Nephron progenitor cell (in vitro differentiated cells): ENCODE measurements around the gene FYN.

ENCODE experiments used
- DNase-seq: peaks from one replicate; pipeline ENCODE4 v3.0.0; 2021
- H3K27ac Mint-ChIP-seq: 2 replicates; pipeline ENCODE4 v1.8.0; 2021; ENCODE audit warnings: mild to moderate bottlenecking, moderate library complexity, mixed read lengths
- H3K27me3 Mint-ChIP-seq: 2 replicates; pipeline ENCODE4 v1.8.0; 2021; ENCODE audit warnings: mild to moderate bottlenecking, low read depth, mixed read lengths; ENCODE audit not compliant: poor library complexity
- H3K36me3 Mint-ChIP-seq: 2 replicates; pipeline ENCODE4 v1.8.0; 2021; ENCODE audit warnings: low read depth, mixed read lengths
- H3K4me1 Mint-ChIP-seq: 2 replicates; pipeline ENCODE4 v1.8.0; 2021; ENCODE audit warnings: mixed read lengths
- H3K4me3 Mint-ChIP-seq: 2 replicates; pipeline ENCODE4 v1.8.0; 2021; ENCODE audit warnings: mild to moderate bottlenecking, moderate library complexity, mixed read lengths
- H3K9me3 Mint-ChIP-seq: 2 replicates; pipeline ENCODE4 v1.8.0; 2021; ENCODE audit warnings: mild to moderate bottlenecking, moderate library complexity, mixed read lengths
- TF ChIP-seq, protein P1 (sequence below): fragments of 200-600 bp; sonication (generic); IDR thresholded peaks from 2 replicates; pipeline ENCODE4 v1.5.0; 2021; ENCODE audit warnings: antibody characterized with exemption

FYN gene

DNA sequence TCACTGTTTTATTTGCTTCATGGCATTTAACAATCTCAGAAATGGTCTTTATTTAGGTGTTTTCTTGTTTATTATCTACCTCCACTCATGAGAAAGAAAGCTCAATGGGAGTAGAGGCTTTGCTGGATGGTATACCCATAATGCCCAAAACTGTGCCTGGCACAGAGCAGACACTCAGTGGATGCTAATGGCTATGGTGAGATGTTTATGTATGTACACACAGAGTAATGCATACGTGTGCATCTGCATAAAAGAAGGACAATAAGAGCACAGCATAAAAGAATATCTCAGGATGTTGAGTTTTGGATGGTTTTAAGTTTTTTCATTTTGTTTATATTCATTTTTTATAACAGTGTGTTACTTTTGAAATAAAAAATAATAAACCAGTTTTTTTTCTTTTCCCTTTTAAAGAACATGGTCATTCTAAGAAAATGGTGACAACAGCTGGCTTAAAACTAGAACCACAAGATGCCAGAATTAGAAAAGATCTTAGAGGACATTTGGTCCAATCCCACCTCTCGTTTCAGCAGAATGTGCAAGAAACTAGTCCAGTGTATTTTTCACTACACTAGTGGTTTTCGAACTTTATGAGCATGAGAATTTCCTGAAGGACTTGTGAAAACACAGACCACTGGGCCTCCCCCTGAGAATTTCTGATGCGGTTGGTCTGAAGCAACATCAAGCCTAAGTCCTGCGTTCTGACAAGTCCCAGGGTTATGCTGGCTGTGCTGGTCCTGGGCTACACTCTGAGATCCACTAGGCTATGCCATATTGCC is 131.9 kb downstream of the FYN start:
- Mint-ChIP-seq H3K36me3 (peaks cover 46% of the 10 kb centered on the region), H3K27me3 (no peaks in the 10 kb centered on the region), H3K27ac (no peak overlapping the region), H3K4me1 (peaks cover 36% of the 10 kb centered on the region), H3K4me3 (no peak overlapping the region), H3K9me3 (no peaks in the 10 kb centered on the region)
- TF ChIP-seq, protein P1, sequence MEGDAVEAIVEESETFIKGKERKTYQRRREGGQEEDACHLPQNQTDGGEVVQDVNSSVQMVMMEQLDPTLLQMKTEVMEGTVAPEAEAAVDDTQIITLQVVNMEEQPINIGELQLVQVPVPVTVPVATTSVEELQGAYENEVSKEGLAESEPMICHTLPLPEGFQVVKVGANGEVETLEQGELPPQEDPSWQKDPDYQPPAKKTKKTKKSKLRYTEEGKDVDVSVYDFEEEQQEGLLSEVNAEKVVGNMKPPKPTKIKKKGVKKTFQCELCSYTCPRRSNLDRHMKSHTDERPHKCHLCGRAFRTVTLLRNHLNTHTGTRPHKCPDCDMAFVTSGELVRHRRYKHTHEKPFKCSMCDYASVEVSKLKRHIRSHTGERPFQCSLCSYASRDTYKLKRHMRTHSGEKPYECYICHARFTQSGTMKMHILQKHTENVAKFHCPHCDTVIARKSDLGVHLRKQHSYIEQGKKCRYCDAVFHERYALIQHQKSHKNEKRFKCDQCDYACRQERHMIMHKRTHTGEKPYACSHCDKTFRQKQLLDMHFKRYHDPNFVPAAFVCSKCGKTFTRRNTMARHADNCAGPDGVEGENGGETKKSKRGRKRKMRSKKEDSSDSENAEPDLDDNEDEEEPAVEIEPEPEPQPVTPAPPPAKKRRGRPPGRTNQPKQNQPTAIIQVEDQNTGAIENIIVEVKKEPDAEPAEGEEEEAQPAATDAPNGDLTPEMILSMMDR, result no peak
- no peak for DNase-seq

DNA sequence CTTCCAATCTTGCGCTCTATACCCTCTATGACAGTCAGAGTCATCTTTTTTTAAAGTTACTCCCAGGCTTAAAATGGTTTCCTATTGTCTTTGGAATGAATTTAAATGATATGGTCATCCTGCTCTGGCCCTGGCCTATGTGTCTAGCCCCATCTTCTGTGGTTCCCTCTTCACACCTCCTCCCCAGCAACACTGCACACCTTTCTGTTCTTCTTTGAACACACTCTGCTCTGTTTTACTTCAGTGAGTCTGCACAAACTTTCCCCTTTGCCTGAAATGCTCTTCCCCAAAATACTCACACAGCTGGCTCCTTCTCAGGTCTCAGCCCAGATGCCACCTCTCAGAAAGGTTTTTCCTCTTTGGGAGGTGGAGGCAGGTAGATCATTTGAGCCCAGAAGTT is 132.7 kb downstream of the FYN start:
- H3K4me1 Mint-ChIP-seq, result peaks cover 44% of the 10 kb centered on the region
- H3K27me3 Mint-ChIP-seq, result no peaks in the 10 kb centered on the region
- H3K9me3 Mint-ChIP-seq, result no peaks in the 10 kb centered on the region
- H3K27ac Mint-ChIP-seq, result no peak overlapping the region
- H3K36me3 Mint-ChIP-seq, result peaks cover 46% of the 10 kb centered on the region
- TF ChIP-seq, protein P1, result no peak
- no peak for DNase-seq
- no peak overlapping the region for H3K4me3 Mint-ChIP-seq

DNA sequence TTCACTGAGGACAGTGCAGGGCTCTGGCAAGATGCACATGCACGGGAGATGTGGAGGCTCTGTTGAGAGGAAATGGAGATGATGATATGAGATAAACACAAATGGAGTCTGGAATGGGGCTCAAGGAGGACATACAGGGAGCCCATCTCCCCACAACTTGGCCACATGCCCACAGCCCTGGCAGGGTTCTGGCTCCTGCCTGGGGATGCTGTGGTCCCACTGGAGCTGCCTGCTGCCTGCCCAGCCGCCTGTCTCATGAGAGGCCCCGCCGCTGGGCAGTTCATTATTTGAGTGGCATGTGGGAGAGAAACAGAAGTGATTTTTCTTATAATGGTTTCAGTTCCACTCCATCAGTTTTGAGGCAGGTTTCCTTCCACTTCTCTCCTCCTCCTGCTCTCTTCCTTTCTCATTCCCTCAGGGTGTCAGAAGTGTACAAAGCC is 134.0 kb downstream of the FYN start:
- H3K27me3 Mint-ChIP-seq, result no peaks in the 10 kb centered on the region
- H3K4me1 Mint-ChIP-seq, result peaks cover 52% of the 10 kb centered on the region
- peaks cover 53% of the 10 kb centered on the region for H3K36me3 Mint-ChIP-seq
- peaks cover 6% of the 10 kb centered on the region for H3K9me3 Mint-ChIP-seq
- H3K27ac Mint-ChIP-seq, result no peak overlapping the region
- no peak for DNase-seq
- H3K4me3 Mint-ChIP-seq, result no peak overlapping the region
- TF ChIP-seq, protein P1, result no peak

DNA sequence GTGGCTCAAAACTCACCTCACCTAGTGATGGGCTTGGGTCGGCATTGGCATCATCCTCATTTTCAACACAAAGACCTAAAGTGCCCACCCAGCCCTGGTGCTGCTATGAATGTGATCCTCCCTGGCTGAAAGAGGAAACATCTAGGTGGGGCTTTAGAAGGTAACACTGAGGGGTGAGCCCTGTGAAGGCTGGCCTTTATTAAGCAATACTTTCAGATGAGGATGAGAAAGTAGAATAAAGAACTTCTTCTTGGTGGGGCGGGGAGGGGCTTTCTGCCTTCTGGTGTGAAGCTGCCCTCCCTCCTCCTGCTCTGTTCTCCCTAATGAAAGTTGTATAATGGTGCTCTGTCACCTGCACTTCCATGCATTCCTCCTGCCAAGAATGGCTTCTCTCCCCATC is 134.6 kb downstream of the FYN start:
- H3K27ac Mint-ChIP-seq, result peak overlapping the region; percentile 57

DNA sequence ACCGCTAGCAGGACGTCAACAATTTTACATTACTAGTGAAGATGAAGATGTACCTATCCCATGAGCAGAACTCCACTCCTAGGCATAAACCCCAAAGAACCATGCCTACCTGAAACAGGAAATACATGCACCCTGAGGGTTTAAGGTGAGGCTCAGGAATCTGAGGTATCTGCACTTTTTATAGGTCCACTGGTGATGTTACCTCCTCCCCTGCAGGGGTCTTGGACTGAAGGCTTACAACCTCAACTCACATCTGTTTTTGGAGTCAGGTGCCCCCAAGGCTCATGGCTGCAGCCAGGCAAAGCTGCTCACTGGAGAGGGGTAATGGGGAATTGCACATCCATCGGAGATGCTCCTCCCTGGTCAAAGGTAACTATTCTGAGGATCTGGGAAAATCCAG is 135.1 kb downstream of the FYN start:
- no peaks in the 10 kb centered on the region for H3K27me3 Mint-ChIP-seq
- peaks cover 56% of the 10 kb centered on the region for H3K36me3 Mint-ChIP-seq
- H3K27ac Mint-ChIP-seq, result no peak overlapping the region
- H3K4me3 Mint-ChIP-seq, result no peak overlapping the region
- TF ChIP-seq, protein P1, result no peak
- peaks cover 53% of the 10 kb centered on the region for H3K4me1 Mint-ChIP-seq
- peaks cover 17% of the 10 kb centered on the region for H3K9me3 Mint-ChIP-seq
- DNase-seq, result no peak

More for the DNA sequence above, 134.6 kb downstream of the FYN start:
- no peaks in the 10 kb centered on the region for H3K27me3 Mint-ChIP-seq
- H3K36me3 Mint-ChIP-seq, result peaks cover 56% of the 10 kb centered on the region
- H3K4me3 Mint-ChIP-seq, result no peak overlapping the region
- DNase-seq, result no peak
- H3K9me3 Mint-ChIP-seq, result peaks cover 13% of the 10 kb centered on the region
- TF ChIP-seq, protein P1, result no peak
- peaks cover 53% of the 10 kb centered on the region for H3K4me1 Mint-ChIP-seq

DNA sequence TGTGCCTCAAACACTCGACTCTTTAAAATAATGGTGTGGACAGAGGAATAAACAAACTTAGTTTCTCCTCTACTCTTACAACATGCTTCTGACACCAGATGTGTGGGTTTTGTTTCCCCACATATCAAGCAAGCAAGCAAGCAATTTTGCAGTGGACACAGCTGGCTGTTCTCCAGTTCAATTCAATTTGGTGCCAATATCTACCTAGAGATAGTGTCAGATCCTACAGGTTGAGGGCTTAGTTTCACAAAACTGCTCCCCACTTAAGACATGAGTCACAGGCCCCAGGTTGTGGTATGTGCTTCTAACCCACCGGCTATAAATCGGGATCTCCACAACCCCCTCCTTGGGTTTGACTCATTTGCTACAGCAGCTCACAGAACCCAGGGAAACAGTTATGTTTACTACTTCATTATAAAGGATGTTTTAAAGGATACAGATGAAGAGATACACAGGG is 136.2 kb downstream of the FYN start:
- DNase-seq, result no peak
- peaks cover 53% of the 10 kb centered on the region for H3K4me1 Mint-ChIP-seq
- no peaks in the 10 kb centered on the region for H3K27me3 Mint-ChIP-seq
- H3K36me3 Mint-ChIP-seq, result peaks cover 57% of the 10 kb centered on the region
- peak overlapping the region; percentile 55 for H3K27ac Mint-ChIP-seq
- peaks cover 28% of the 10 kb centered on the region for H3K9me3 Mint-ChIP-seq
- TF ChIP-seq, protein P1, result no peak
- no peak overlapping the region for H3K4me3 Mint-ChIP-seq
